Stimulated activated CD8-positive, alpha-beta memory T cell treated with anti-CD3 and anti-CD28 coated beads, Interleukin-12 subunit alpha, Interleukin-12 subunit beta, amount 100 ng/mL, for 24 hours (primary cell): ENCODE data around the gene PDAP1.
"Not testable (repeated sequence)": the region's sequence is repeated elsewhere in the genome, so short reads cannot be mapped to it uniquely, and the experiment has no call there.

ENCODE experiments used
- DNase-seq: peaks from one replicate; pipeline ENCODE4 v3.0.0-alpha.2; 2020; ENCODE audit errors: extremely low read depth

PDAP1 gene, protein sequence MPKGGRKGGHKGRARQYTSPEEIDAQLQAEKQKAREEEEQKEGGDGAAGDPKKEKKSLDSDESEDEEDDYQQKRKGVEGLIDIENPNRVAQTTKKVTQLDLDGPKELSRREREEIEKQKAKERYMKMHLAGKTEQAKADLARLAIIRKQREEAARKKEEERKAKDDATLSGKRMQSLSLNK

DNA sequence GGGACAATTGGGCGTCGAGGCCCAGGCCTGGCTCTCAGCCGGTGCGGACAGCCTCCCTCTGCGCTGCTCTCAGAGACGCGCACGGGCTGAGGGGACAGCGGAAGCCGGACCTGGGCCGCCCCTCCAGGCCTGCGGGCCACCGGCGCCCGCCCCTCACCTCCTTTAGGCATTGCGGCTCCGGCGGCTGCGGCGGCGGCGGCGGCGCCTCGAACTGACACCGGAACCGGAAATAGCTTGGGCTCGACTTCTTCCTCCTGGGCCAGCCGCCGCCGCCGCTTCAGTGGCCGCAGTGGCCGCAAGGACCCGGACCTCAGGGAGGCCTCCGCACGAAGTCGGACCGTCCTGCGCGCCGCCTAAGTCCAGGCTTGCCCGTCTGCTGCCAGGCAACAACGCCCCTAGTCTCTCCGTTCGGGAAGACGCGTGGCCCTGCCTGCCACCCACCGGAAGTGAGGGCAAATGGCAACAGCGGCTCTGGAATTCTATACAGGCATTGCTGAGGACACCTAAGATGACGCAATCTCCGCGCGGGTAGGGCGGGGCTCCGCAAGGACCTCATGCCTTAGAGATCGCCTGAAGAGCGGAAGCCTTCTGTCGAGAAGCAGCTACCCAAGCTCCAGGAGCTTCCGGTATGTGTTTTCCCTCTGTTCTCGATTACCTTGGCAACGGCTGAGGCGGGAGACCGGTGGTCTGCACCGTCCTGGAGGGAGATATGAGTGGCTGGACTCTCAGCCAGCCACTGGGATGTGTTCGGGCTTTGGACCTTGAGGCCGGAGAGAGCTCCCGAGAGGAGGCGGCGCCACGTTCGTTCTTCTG is at the start of gene PDAP1, which contains the start of gene BUD31:
TSS of gene PDAP1 (minus strand) at position 219 of the 813 bp plus-strand sequence. CDS start at position 170, 49 bp downstream.
TSS of gene BUD31 (plus strand) at position 591 of the 813 bp plus-strand sequence. CDS start 2,124 bp downstream, outside the sequence.
- peak; percentile 77 for DNase-seq

- no peak for DNase-seq
Observed at GRCh38 chr7:99457650-99458493, 49.5 kb upstream of the PDAP1 start.

DNA sequence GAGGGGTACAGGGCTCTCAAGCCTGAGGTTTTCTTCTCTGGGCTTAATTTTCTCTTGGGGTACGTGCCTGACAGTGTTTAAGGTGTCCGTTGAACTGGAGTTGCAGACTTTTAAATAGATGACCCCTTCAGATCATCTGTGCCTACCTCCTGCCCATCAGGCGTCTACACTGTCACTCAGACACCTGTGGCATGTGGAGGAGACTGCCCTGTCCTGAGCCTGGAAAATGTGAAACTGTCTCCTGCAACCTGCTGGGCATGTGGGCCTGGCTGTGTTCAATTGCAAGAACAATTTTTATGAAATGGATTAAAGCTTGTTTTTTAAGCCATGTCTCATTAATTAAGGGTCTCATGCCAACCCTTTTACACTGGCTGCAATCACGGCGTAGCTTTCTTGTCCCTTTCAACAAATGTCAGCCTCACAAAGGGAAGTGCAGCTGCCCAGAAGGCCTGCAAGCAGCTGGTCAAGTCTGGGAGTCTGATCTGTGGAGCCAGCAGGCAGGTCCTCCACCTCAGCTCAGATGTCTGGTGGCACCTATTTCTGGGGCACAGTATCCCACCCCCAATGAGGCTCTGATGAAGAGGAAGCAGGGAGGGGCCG is 48.8 kb upstream of the PDAP1 start:
- no peak for DNase-seq

- DNase-seq: no peak
Observed at GRCh38 chr7:99456288-99456687, 47.9 kb upstream of the PDAP1 start.

GRCh38 chr7:99455874-99456273 is 47.5 kb upstream of the PDAP1 start:
- DNase-seq: no peak

GRCh38 chr7:99453105-99453504 is 44.7 kb upstream of the PDAP1 start:
- DNase-seq: no peak

DNA sequence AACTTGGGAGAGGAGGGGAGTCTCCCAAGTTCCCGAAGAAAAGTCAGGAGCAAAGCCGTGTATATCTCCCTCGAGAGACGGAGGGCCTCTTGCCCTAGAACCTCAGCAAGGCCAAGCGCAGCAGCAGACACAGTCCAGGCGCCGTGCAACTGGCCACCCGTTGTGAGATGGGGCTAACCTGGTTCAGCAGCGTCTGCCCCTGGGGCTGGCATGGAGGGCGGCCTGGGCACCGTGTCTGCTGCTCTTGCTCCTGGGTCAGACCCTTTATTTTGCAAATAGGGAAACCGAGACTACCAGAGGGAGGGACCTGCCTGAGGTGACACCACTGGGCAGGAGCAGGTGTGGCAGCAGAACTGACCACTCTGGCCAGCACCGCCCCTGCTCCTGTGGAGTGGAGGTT is 44.1 kb upstream of the PDAP1 start:
- no peak for DNase-seq

DNA sequence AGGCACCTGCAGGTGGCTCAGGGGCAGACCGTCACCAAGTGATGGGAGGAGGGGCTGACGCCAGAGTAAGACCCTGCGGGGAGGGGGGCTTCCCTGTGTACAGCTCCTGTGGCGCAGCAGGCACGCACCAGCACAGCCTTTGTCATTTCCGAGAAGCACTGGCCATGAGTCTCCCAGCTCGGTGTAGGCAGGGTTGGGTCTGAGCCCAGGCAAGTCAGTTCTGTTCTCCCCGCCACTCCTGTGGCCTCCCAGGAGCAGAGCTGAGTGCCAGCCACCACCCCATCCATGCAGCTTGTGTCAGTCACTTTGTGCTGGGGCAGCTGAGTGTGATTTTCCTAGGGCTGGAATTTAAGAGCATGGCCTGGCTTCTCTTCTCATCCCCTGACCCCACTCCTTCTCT is 43.5 kb upstream of the PDAP1 start:
- DNase-seq: no peak

- no peak for DNase-seq
Observed at GRCh38 chr7:99449326-99449725, 40.9 kb upstream of the PDAP1 start.

GRCh38 chr7:99448855-99449254 is 40.5 kb upstream of the PDAP1 start:
- no peak for DNase-seq

DNA sequence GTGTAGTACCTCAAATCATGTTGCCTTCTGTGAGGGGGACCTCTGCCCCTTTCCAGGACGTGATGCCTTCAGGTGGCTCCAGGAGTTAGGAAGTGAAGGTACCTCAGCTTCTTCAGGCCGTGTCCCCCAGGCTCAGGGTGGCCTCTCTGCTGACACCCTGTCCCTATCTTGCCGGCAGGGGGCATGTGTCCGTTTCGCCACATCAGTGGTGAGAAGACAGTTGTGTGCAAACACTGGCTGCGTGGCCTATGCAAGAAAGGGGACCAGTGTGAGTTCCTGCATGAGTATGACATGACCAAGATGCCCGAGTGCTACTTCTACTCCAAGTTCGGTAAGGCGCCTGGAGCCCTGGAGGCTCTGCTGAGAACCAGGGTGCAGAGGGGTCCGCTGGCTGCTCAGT is 39.5 kb upstream of the PDAP1 start:
- no peak for DNase-seq

GRCh38 chr7:99446096-99446495 is 37.7 kb upstream of the PDAP1 start:
- no peak for DNase-seq

DNA sequence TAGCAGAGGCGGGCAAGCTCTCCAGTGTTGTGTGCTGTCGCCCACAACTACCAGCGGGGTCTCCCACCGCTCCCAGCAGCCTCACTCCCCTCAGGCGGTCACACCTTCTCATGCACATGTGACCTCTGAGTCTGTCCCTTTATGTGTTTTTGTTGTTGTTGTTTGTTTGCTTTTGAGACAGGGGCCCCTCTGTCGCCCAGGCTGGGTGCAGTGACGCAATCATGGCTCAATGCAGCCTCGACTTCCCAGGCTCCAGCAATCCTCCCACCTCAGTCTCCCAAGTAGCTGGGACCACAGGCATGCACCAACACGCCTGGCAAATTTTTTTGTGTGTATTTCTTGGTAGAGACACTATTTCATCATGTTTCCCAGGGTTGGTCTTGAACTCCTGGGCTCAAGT is 31.8 kb upstream of the PDAP1 start:
- no peak for DNase-seq

DNA sequence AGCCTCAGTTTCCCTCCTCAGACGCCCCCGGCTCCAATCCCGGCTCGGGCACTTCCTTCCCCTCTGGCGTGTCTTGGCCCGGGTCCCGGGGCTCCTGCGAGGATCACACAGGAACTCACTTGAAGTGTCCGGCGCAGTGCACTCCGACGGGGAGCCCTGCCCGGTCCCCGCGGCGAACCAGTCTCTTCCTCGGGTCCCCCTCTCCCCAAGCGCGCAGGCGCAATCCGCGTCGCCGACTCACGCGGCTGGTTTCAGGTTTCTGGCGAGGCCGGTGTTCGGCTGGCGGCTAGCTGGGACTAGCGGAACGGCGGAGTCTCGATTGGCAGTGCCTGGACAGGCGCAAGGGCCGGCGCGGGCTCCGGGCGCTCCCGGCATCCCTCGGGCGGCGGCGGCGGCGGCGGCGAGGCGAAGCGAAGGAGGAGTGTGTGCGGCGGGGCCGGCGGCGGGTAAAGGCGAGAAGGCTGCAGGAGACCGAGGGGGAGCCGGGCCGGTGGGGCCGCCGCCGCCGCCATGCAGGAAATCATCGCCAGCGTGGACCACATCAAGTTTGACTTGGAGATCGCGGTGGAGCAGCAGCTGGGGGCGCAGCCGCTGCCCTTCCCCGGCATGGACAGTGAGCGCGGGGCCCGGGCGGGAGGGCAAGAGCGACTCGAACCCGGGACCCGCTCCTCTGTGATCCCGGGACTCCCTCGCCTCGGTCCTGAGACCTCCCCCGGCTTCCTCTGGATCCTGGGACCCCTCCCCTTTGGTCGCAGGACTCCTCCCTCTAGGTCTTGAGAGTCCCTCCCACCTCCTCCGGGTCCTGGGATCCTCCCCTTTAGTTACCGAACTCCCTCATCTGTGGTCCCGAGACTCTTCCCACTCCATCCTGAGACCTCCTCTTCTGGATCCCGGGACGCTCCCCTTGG is 30.4 kb upstream of the PDAP1 start, which contains the start of the genes CPSF4 and PTCD1:
TSS of gene CPSF4 (plus strand) at position 371 of the 908 bp plus-strand sequence. CDS start at position 511, 140 bp downstream.
TSS of gene PTCD1 (minus strand) at position 226 of the 908 bp plus-strand sequence. CDS start 3,556 bp downstream, outside the sequence.
- peak; percentile 85 for DNase-seq

DNA sequence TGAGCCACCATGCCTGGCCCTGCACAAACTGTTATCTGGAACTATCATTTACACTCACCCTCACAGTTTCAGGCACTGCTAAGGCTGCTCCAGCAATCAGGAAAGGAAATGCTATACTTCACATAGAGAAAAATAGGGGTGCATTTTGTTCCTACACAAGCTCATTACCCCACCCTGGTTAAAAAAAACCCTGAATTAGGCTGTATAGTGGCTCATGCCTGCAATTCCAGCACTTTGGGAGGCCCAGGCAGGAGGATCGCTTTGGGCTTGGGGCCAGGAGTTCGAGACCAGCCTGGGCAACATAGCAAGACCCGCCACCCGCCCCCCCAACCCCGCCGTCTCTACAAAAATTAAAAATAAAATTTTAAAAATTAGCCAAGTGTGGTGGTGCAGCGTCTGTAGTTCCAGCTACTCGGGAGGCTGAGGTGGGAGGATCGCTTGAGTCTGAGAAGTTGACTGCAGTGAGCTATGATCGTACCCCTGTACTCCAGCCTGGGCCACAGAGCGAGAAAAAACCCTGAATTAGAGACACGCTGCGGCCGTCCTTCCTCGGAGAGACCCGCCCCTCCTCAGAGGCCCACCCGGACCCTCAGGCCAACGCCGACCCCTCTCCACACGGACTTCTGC is 29.7 kb upstream of the PDAP1 start:
- DNase-seq: no peak

DNA sequence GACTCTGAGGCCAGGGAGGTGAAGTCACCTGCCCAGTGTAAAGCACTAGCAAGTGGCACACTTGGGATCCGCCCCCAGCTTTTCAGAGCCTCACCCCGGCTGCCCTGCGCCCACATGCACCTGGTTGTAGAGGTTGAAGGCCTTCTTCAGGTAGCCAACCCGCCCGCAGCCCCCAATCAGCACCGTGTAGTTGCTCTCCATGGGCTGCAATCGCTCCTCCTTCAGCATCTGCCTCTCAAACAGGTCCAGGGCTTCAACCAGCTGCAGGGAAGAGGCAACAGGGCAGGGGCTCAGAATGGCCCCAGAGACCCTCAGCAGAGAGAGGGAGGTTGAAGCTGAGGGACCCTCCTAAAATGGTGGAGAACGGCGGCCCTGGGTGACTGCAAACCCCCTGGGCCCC is 24.8 kb upstream of the PDAP1 start:
- no peak for DNase-seq

DNA sequence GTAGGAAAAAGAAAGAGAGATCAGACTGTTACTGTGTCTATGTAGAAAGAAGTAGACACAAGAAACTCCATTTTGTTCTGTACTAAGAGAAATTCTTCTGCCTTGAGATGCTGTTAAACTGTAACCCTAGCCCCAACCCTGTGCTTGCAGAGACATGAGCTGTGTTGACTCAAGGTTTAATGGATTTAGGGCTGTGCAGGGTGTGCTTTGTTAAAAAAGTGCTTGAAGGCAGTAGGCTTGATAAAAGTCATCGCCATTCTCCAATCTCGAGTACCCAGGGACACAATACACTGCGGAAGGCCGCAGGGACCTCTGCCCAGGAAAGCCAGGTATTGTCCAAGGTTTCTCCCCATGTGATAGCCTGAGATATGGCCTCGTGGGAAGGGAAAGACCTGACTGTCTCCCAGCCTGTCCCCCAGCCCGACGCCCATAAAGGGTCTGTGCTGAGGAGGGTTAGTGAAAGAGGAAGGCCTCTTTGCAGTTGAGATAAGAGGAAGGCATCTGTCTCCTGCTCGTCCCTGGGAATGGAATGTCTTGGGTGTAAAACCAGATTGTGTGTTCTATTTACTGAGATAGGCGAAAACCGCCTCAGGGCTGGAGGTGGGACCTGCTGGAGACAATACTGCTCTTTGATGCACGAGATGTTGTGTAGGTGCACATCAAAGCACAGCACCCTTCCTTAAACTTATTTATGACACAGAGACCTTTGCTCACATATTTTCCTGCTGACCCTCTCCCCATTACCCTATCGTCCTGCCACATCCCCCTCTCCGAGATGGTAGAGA is 23.6 kb upstream of the PDAP1 start:
- not testable (repeated sequence) for DNase-seq

DNA sequence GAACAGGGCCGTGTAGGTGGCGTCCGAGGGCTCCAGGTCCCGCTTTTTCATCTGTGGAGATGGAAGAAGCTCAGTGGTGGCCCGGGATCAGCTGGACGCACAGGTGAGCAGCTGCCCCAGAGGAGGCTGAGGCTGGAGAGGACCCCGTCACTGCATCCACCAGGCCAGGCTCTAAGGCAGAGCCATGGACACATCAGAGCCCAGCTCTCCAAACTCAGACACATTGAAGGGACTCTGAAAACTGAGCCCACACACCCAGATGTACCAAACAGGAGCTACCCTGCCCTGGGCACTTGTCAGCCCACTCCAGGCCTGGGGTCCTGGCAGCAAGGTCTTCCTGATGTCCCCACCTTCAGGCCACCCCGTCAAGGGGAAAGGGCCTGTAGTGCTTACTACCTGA is 21.4 kb upstream of the PDAP1 start:
- DNase-seq: no peak

- no peak for DNase-seq
Observed at GRCh38 chr7:99428972-99429566, 20.7 kb upstream of the PDAP1 start.
